Activated B cell treated with CpG ODN at 0.5 μM for 24 hours (primary cell): ENCODE data around the gene TMEM38B. TPM values are rescaled to one million over a fixed set of nuclear protein-coding genes. Genes with fewer than 3 reads are reported as not detected.

ENCODE experiments used
- ATAC-seq: fragments of 200-7000 bp; cut with Tn5 transposase; one replicate; pipeline ENCODE4 v1.10.0; 2021; ENCODE audit warnings: low read depth, mild to moderate bottlenecking, moderate library complexity
- CTCF ChIA-PET: fragments of 350-600 bp; sonication (Branson Sonifier 250); formaldehyde crosslinking; loops from one replicate; lab custom pipeline; 2021; ENCODE audit warnings: antibody characterized with exemption; lab: Charles Lee
- POLR2A ChIA-PET: fragments of 350-600 bp; sonication (Branson Sonifier 250); formaldehyde crosslinking; loops from one replicate; lab custom pipeline; 2021; ENCODE audit warnings: antibody characterized with exemption; lab: Charles Lee
- DNase-seq: peaks from one replicate; pipeline ENCODE4 v3.0.0; 2022
- H3K27ac Mint-ChIP-seq: one replicate; pipeline ENCODE4 v1.8.0; 2020; ENCODE audit warnings: mixed read lengths
- H3K27me3 Mint-ChIP-seq: one replicate; pipeline ENCODE4 v1.8.0; 2021; ENCODE audit warnings: mixed read lengths
- H3K36me3 Mint-ChIP-seq: one replicate; pipeline ENCODE4 v1.8.0; 2021; ENCODE audit warnings: low read depth, mixed read lengths
- H3K4me1 Mint-ChIP-seq: one replicate; pipeline ENCODE4 v1.8.0; 2021; ENCODE audit warnings: mixed read lengths
- H3K4me3 Mint-ChIP-seq: one replicate; pipeline ENCODE4 v1.8.0; 2020; ENCODE audit warnings: mild to moderate bottlenecking, mixed read lengths
- H3K9me3 Mint-ChIP-seq: one replicate; pipeline ENCODE4 v1.8.0; 2020; ENCODE audit warnings: mixed read lengths
- CTCF ChIP-seq: fragments of 200-600 bp; IDR thresholded peaks from one replicate; pipeline ENCODE4 v1.8.0; 2022; ENCODE audit warnings: antibody characterized with exemption, mild to moderate bottlenecking
- intact Hi-C: fragments of 100-400 bp; cut with micrococcal nuclease; formaldehyde crosslinking; loops from one replicate; pipeline ENCODE4 v1.15.1; 2024
- total RNA-seq: library from RNA; stranded (reverse); gene quantifications from 2 replicates; pipeline ENCODE4 v1.2.3, GENCODE V29; 2022

TMEM38B gene
- total RNA-seq, 1 donor from 2014 or later: 12.7 TPM

- DNase-seq: no peak
- H3K27me3 Mint-ChIP-seq: peaks cover 5% of the 10 kb centered on the region
- no peaks in the 10 kb centered on the region for H3K9me3 Mint-ChIP-seq
- ATAC-seq: no peak
- ChIA-PET POLR2A (no interaction called here), CTCF (no interaction called here)
- H3K4me1 Mint-ChIP-seq: peaks cover 27% of the 10 kb centered on the region
- no peak overlapping the region for H3K27ac Mint-ChIP-seq
- H3K4me3 Mint-ChIP-seq: no peak overlapping the region
- intact Hi-C loops: no loop called here
- no peak for TF ChIP-seq CTCF
- no peaks in the 10 kb centered on the region for H3K36me3 Mint-ChIP-seq
Observed at GRCh38 chr9:105663914-105664313, 30.4 kb upstream of the TMEM38B start.

GRCh38 chr9:105667867-105668266 lies 26.5 kb upstream of the TMEM38B start:
- no peak overlapping the region for H3K27ac Mint-ChIP-seq
- intact Hi-C loops: no loop called here
- ATAC-seq: no peak
- no peak for TF ChIP-seq CTCF
- H3K9me3 Mint-ChIP-seq: no peaks in the 10 kb centered on the region
- H3K27me3 Mint-ChIP-seq: peaks cover 2% of the 10 kb centered on the region
- peaks cover 10% of the 10 kb centered on the region for H3K4me1 Mint-ChIP-seq
- H3K36me3 Mint-ChIP-seq: no peaks in the 10 kb centered on the region
- no peak for DNase-seq
- ChIA-PET POLR2A (no interaction called here), CTCF (no interaction called here)
- no peak overlapping the region for H3K4me3 Mint-ChIP-seq

GRCh38 chr9:105670315-105670714 lies 24.0 kb upstream of the TMEM38B start:
- DNase-seq: no peak
- Mint-ChIP-seq H3K4me1 (peaks cover 17% of the 10 kb centered on the region), H3K4me3 (no peak overlapping the region), H3K9me3 (peaks cover 4% of the 10 kb centered on the region), H3K27ac (no peak overlapping the region), H3K36me3 (no peaks in the 10 kb centered on the region), H3K27me3 (peaks cover 2% of the 10 kb centered on the region)
- CTCF ChIA-PET: no interaction called here
- POLR2A ChIA-PET: no interaction called here
- TF ChIP-seq CTCF: no peak
- intact Hi-C loops: no loop called here
- ATAC-seq: no peak

- no peak for TF ChIP-seq CTCF
- no peaks in the 10 kb centered on the region for H3K36me3 Mint-ChIP-seq
- intact Hi-C loops: no loop called here
- no peak overlapping the region for H3K27ac Mint-ChIP-seq
- peaks cover 17% of the 10 kb centered on the region for H3K4me1 Mint-ChIP-seq
- ChIA-PET POLR2A (no interaction called here), CTCF (no interaction called here)
- DNase-seq (no peak), ATAC-seq (no peak)
- H3K4me3 Mint-ChIP-seq: no peak overlapping the region
- H3K27me3 Mint-ChIP-seq: peaks cover 2% of the 10 kb centered on the region
- H3K9me3 Mint-ChIP-seq: peaks cover 4% of the 10 kb centered on the region
Observed at GRCh38 chr9:105670775-105671174, 23.6 kb upstream of the TMEM38B start.

- Mint-ChIP-seq H3K36me3 (no peaks in the 10 kb centered on the region), H3K4me3 (peak overlapping the region; percentile 50), H3K4me1 (peaks cover 17% of the 10 kb centered on the region), H3K27ac (no peak overlapping the region), H3K27me3 (peaks cover 1% of the 10 kb centered on the region), H3K9me3 (peaks cover 4% of the 10 kb centered on the region)
- ChIA-PET CTCF (no interaction called here), POLR2A (no interaction called here)
- ATAC-seq: peak; percentile 21
- no peak for TF ChIP-seq CTCF
- intact Hi-C loops: loop anchor here (1.0 kb wide), 1 partner anchor 22 kb away; the partner anchor contains the start of gene TMEM38B
- no peak for DNase-seq
Observed at GRCh38 chr9:105672711-105673234, 21.6 kb upstream of the TMEM38B start.
